Thyroid gland (tissue), 4 donors: ENCODE results near the gene MOSPD3.

Experiments used
- CTCF ChIP-seq, 6 experiments: fragments of 200-600 bp in 3 of 6; fragments of 450-650 bp in 3 of 6; sonication (generic) in 3 of 6; IDR thresholded peaks; one replicate each; pipeline ENCODE4 v1.5.1; 2016 to 2019; ENCODE audit warnings: antibody characterized with exemption in 6 of 6, mild to moderate bottlenecking in 2 of 6, inconsistent platforms in 1 of 6, moderate library complexity in 1 of 6
- POLR2A ChIP-seq, 2 donors: fragments of 450-650 bp; IDR thresholded peaks; one replicate each; pipeline ENCODE4 v1.6.1; 2017; ENCODE audit warnings: antibody characterized with exemption in 2 of 2, mild to moderate bottlenecking in 2 of 2, moderate library complexity in 1 of 2

DNA sequence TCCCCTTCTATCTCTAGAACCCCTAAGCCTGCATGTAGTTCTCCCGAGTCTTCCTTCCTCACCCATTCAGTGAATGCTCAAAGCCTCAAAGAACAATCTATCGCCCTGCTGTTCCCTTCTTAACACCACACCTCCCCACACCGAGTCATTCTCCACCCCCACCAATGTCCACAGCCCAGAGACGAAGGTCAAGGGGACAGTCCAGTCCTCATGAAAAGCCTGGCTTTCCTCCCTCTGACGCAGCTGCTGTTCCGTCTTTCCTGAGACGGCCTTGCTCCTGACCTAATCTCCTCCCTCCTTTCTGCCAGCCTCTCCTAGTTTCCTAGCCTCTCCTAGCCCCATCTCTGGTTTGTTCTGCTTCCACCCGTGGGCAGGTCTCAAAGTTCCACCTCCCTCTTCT is 9.2 kb downstream of the MOSPD3 start:
- TF ChIP-seq POLR2A (IDR thresholded peaks at IDR 0.05) (no peak), CTCF (IDR thresholded peaks at IDR 0.05) (no peak)
